Left renal pelvis (tissue), 4 donors: ENCODE measurements around the gene TRIP11. TPM values are rescaled to one million over a fixed set of nuclear protein-coding genes. Genes with fewer than 3 reads are reported as not detected.

Experiments
- DNase-seq, 4 donors: peaks; one replicate each; pipeline ENCODE4 v3.0.0-alpha.2; 2013; ENCODE audit warnings: low read depth in 4 of 4, low spot score in 3 of 4
- polyA plus RNA-seq, 4 donors: library from polyadenylated mRNA; unstranded; fragments of 120-200 nt; gene quantifications; one replicate each; pipeline ENCODE4 v1.2.1, GENCODE V29; 2013; ENCODE audit not compliant: insufficient read length in 4 of 4

The TRIP11 gene
- polyA plus RNA-seq, 4 donors, result 33.7 to 46.1 (median 37.3) TPM

- no peak for DNase-seq
Measured at GRCh38 chr14:91926131-91926890, 113.5 kb downstream of the TRIP11 start.

GRCh38 chr14:91925727-91926121 lies 114.1 kb downstream of the TRIP11 start:
- no peak for DNase-seq

GRCh38 chr14:91925001-91925726 lies 114.7 kb downstream of the TRIP11 start:
- DNase-seq, result peak in 1 of 4 donors; percentile 56

GRCh38 chr14:91920526-91920925 lies 119.3 kb downstream of the TRIP11 start:
- DNase-seq, result no peak

- no peak for DNase-seq
Measured at GRCh38 chr14:91919814-91920213, 120.0 kb downstream of the TRIP11 start.

GRCh38 chr14:91918186-91918883 lies 121.5 kb downstream of the TRIP11 start:
- peak in 3 of 4 donors; percentile 21 to 38 (median 35) for DNase-seq

Other genes with a start within 250 kb of the TRIP11 start
- gene TC2N, start 172.5 kb downstream of the TRIP11 start, polyA plus RNA-seq, result 10 to 100 TPM in 2 of 4 donors, 1 to 10 TPM in 2; 4.2 to 23.9 (median 12.9) TPM
- gene FBLN5, start 92.4 kb downstream of the TRIP11 start, polyA plus RNA-seq, result 100 to 1,000 TPM; 134 to 196 (median 165) TPM
- 10 to 100 TPM; 23.6 to 36.4 (median 32.9) TPM for gene ATXN3, start 66.5 kb upstream of the TRIP11 start, polyA plus RNA-seq
- 100 to 1,000 TPM; 121 to 192 (median 185) TPM for gene NDUFB1, start 81.6 kb upstream of the TRIP11 start, polyA plus RNA-seq
- 10 to 100 TPM; 50.7 to 81.2 (median 63.8) TPM for gene CPSF2, start 81.9 kb upstream of the TRIP11 start, polyA plus RNA-seq